IPS-11a (cell line): Measurements from ENCODE around the gene ADAMTSL3.
"Not testable (repeated sequence)": the region's sequence is repeated elsewhere in the genome, so short reads cannot be mapped to it uniquely, and the experiment has no call there.

ENCODE experiments used
- H3K4me3 ChIP-seq: one replicate; pipeline ENCODE4 v1.5.1; 2013; ENCODE audit warnings: low read depth, low read length, control low read depth

The ADAMTSL3 gene

GRCh38 chr15:84079885-84080777 is 426.2 kb downstream of the ADAMTSL3 start:
- peak overlapping the region; percentile 53 for H3K4me3 ChIP-seq

GRCh38 chr15:84080778-84081084 is 426.8 kb downstream of the ADAMTSL3 start:
- H3K4me3 ChIP-seq, result peak overlapping the region; percentile 53

DNA sequence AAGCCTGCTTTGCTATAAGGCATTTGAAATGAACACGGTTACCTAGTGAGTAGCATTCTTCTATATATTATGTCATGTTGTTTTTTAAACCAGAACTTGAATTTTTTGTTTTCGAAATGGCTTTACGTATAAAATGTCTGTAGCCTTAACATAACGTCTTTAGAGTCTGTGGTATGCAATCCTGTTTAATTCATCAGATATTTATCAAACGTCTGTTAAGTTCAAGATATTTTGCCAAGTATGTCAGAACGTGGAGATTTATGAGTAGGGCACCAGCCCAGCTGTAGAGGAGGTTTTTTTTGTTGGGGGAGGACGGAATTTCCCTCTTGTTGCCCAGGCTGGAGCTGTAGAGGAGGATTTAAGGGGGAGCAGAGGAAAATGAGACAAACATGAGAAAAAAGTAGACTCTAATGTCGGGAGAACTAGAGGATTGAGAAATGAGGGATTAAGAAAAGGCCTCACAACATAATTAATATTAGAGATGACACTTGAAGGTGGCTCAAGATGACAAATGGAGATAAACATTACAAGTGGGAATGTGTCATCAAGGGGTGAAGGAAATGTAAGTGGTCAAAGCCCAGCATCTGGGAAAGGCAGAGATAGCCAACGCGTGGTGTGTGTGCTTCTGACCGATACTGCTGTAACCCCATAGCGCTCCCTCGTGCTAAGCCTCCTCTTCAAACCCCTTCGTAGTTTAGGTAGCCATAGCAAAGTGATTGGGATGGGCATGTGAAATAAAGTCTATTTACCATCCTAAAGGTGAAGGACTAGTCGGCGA is 427.7 kb downstream of the ADAMTSL3 start:
- H3K4me3 ChIP-seq, result no peak overlapping the region

- H3K4me3 ChIP-seq, result no peak overlapping the region
These were observed 428.8 kb downstream of the ADAMTSL3 start for GRCh38 chr15:84082739-84083138.

GRCh38 chr15:84086071-84086470 is 432.1 kb downstream of the ADAMTSL3 start:
- not testable (repeated sequence) for H3K4me3 ChIP-seq
